A673 (cell line): Measurements from ENCODE around the gene RIN2.

Experiments used
- CTCF ChIP-seq: fragments of 300-800, 200-600 bp; sonication (generic); conservative IDR thresholded peaks from 2 replicates; pipeline ENCODE4 v1.5.1; 2017; ENCODE audit warnings: low read depth, mild to moderate bottlenecking, antibody characterized with exemption, low read length, moderate library complexity, mixed read lengths
- EZH2 ChIP-seq: fragments of 200-600 bp; sonication (generic); IDR thresholded peaks from 2 replicates; pipeline ENCODE4 v1.6.1; 2017; ENCODE audit warnings: borderline replicate concordance, low read depth, mild to moderate bottlenecking, mixed read lengths, antibody characterized with exemption, low read length; ENCODE audit not compliant: poor library complexity, severe bottlenecking

GRCh38 chr20:19785983-19786285, 27.9 kb downstream of the RIN2 start:
- TF ChIP-seq CTCF (no peak), EZH2 (no peak)
